GM18511 (cell line): ENCODE measurements around the gene AMPH.
"Not testable (repeated sequence)": the region's sequence is repeated elsewhere in the genome, so short reads cannot be mapped to it uniquely, and the experiment has no call there.

ENCODE experiments used
- ATAC-seq: cut with Tn5 transposase; IDR thresholded peaks from one replicate; pipeline ENCODE4 v1.9.1; 2021; ENCODE audit warnings: mild to moderate bottlenecking, moderate library complexity; ENCODE audit not compliant: unreplicated experiment

AMPH gene

DNA sequence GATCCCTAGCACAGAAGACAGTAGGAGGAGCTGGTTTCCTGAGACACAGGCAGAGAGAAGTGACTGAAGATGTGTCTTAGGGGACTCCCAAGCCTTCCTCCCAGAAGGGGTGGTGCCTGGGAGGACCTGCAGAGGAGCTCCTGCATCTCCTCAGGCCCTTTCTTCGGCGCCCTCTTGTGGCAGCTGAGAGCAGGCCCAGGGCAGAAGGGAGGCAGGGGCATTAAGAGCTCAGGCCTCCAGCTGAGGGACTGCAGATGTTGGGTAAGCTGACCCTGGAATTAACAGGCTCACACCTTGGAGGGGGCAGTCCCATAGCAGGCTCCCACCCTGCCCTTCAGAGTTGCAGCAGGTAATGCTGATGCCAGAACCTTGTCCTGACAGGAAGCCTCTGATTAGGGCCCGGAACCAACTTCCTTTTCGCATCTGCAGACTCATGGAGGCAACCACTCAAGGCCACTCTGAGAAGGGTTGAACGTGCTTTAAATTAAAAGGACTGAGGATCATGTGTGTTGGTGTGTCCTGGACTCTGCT, 272.0 kb downstream of the AMPH start:
- ATAC-seq: peak; percentile 75

GRCh38 chr7:38358273-38358831, 272.8 kb downstream of the AMPH start:
- not testable (repeated sequence) for ATAC-seq

DNA sequence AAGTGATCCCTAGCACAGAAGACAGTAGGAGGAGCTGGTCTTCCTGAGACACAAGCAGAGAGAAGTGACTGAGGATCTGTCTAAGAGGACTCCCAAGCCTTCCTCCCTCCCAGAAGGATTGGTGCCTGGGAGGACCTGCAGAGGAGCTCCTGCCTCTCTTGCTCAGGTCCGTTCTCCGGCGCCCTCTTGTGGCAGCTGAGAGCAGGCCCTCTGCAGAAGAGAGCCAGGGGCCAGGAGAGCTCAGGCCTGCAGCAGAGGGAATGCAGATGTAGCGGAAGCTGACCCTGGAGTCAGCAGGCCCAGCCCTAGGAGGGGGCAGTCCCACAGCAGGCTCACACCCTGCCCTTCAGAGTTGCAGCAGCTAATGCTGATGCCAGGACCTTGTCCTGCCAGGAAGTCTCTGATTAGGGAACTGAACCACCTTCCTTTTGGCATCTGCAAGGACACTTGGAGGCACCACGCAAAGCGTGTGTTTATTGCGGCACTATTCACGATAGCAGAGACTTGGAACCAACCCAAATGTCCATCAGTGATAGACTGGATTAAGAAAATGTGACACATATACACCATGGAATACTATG, 276.8 kb downstream of the AMPH start:
- not testable (repeated sequence) for ATAC-seq

- not testable (repeated sequence) for ATAC-seq
Measured at GRCh38 chr7:38353431-38353881, 277.7 kb downstream of the AMPH start.

DNA sequence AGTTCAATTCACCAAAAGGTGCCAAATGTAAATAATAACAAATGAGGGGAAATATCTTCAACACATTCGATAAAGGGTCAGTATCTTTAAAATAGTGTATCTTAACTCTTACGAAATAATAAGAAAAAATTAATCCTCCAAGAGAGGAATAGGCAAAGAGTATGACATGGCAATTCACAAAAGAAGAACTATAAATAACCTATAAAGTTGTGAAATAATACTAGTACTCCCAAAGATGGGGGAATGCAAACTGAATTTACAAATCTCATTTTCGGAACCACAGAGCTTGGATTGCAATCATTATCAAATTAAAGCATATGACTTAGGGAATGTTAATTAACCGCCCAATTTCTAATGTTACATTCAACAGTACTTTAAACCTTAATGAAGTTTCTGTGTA, 279.6 kb downstream of the AMPH start:
- no peak for ATAC-seq

GRCh38 chr7:38350777-38351176, 280.4 kb downstream of the AMPH start:
- not testable (repeated sequence) for ATAC-seq

- ATAC-seq: peak; percentile 71
Measured at GRCh38 chr7:38349869-38350583, 281.1 kb downstream of the AMPH start.

- not testable (repeated sequence) for ATAC-seq
Measured at GRCh38 chr7:38349126-38349795, 281.9 kb downstream of the AMPH start.

DNA sequence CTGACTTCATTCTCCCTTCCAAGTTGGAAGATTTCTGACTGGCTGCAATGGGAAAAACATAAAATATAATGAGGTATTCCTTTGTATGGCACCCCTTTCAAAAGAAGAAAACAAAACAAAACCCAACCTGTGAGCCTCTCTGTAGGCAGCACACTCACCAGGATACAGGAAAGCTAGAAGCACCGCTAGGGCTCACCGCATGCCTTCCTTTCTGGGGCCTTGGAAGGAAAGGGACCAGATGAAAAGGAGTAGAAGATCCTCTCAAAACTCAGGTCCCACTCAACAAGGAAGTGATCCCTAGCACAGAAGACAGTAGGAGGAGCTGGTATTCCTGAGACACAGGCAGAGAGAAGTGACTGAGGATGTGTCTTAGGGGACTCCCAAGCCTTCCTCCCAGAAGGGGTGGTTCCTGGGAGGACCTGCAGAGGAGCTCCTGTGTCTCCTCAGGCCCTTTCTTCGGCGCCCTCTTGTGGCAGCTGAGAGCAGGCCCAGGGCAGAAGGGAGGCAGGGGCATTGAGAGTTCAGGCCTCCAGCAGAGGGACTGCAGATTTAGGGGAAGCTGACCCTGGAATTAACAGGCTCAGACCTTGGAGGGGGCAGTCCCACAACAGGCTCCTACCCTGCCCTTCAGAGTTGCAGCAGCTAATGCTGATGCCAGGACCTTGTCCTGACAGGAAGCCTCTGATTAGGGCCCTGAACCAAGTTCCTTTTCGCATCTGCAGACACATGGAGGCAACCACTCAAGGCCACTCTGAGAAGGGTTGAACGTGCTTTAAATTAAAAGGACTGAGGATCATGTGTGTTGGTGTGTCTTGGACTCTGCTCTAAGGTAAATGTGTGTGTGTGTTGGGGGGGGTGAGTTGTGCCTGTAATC, 285.6 kb downstream of the AMPH start:
- peak; percentile 56 for ATAC-seq

- ATAC-seq: peak; percentile 51
Measured at GRCh38 chr7:38344741-38345140, 286.4 kb downstream of the AMPH start.

DNA sequence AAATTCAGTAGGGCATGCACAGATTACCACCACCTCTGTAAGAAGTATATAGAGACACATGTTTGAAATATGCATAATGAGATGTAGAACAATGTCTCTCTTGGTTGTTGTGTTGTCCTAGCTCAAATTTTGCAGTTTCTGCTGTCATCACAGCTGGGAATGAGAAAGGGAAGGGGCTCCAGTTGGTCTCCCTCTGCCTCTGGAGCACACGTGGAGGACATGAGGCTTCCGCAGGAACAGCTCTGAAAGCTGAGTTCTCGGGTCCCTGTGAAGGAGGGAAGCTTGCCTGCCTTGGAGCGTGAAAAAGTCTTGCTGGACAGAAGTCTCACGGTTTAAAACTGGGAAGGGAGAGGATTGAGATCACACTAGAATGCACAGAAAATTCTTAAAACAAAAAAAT, 289.0 kb downstream of the AMPH start:
- not testable (repeated sequence) for ATAC-seq

GRCh38 chr7:38341172-38341705, 289.9 kb downstream of the AMPH start:
- peak; percentile 37 for ATAC-seq

GRCh38 chr7:38339953-38340819, 291.0 kb downstream of the AMPH start:
- ATAC-seq: no peak

DNA sequence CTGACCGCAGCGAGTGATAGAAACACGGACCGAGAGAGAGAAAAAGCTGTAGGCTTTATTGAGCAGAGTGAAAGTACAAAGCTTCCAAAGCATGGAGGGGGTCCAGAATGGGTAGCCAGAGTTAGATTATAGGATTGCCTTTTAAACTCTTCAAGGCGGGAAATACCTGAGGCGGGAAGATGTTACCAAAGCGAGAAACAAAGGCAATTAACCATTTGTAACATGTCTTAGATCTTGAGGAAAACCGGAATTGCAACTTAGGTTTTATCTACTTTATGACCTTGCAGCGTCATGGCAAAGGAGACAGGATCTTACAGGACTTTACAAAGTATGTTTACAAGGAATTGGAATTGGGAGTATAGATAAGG, 295.0 kb downstream of the AMPH start:
- ATAC-seq: not testable (repeated sequence)

GRCh38 chr7:38335492-38336147, 295.6 kb downstream of the AMPH start:
- peak; percentile 97 for ATAC-seq

DNA sequence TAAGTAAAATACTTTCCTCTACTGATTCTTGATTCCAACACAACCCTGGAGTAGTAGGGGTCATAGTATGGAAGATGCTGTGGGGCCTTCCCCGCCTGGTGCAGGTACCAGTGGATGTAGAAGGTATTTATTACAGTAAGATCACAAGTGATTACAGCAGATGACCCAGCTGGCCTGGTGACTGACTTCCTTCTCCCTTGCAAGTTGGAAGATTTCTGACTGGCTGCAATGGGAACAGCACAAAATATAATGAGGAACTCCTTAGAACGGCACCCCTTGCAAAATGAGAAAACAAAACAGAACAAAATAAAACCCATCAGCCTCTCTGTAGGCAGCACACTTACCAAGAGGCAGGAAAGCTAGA, 296.1 kb downstream of the AMPH start:
- no peak for ATAC-seq

- no peak for ATAC-seq
Measured at GRCh38 chr7:38334163-38334562, 297.0 kb downstream of the AMPH start.
